Calu3 (cell line): ENCODE results near the gene PAQR6. TPM values are rescaled to one million over a fixed set of nuclear protein-coding genes. Genes with fewer than 3 reads are reported as not detected.

Experiments
- BruUV-seq: library from RNA; stranded (reverse); fragments of 400-500 nt; replicated peaks from 2 replicates; lab custom pipeline; 2021; lab: Mats Ljungman, UMichigan
- CTCF ChIA-PET: fragments of 300-600 bp; sonication (Branson Sonifier 250); formaldehyde crosslinking; loops from one replicate; lab custom pipeline; 2022; ENCODE audit warnings: antibody characterized with exemption; lab: Charles Lee
- DNase-seq: peaks from one replicate; pipeline ENCODE4 v3.0.0; 2022
- H3K27ac Mint-ChIP-seq: one replicate; pipeline ENCODE4 v1.8.0; 2022; ENCODE audit warnings: mixed read lengths; ENCODE audit not compliant: unreplicated experiment
- H3K27me3 Mint-ChIP-seq: one replicate; pipeline ENCODE4 v1.8.0; 2022; ENCODE audit warnings: mixed read lengths; ENCODE audit not compliant: unreplicated experiment
- H3K36me3 Mint-ChIP-seq: one replicate; pipeline ENCODE4 v1.8.0; 2022; ENCODE audit warnings: mild to moderate bottlenecking, moderate library complexity, mixed read lengths; ENCODE audit not compliant: insufficient read depth, unreplicated experiment
- H3K4me1 Mint-ChIP-seq: one replicate; pipeline ENCODE4 v1.8.0; 2022; ENCODE audit warnings: mild to moderate bottlenecking, low read depth, mixed read lengths; ENCODE audit not compliant: unreplicated experiment
- H3K4me3 Mint-ChIP-seq: one replicate; pipeline ENCODE4 v1.8.0; 2022; ENCODE audit warnings: mild to moderate bottlenecking, low read depth, moderate library complexity, mixed read lengths; ENCODE audit not compliant: unreplicated experiment
- H3K9me3 Mint-ChIP-seq: one replicate; pipeline ENCODE4 v1.8.0; 2022; ENCODE audit warnings: low read depth, mixed read lengths; ENCODE audit not compliant: unreplicated experiment
- CTCF ChIP-seq: fragments of 200-600 bp; IDR thresholded peaks from one replicate; pipeline ENCODE4 v1.8.0; 2022; ENCODE audit warnings: antibody characterized with exemption; ENCODE audit not compliant: unreplicated experiment
- intact Hi-C: fragments of 100-400 bp; cut with micrococcal nuclease; formaldehyde crosslinking; loops from one replicate; pipeline ENCODE4 v1.10.0; 2022; ENCODE audit not compliant: unreplicated experiment
- total RNA-seq: library from RNA; stranded (reverse); gene quantifications from 2 replicates; pipeline ENCODE4 v1.2.3, GENCODE V29; 2022

Gene PAQR6
- total RNA-seq, 1 experiment from 2014 or later: 20.4 TPM

DNA sequence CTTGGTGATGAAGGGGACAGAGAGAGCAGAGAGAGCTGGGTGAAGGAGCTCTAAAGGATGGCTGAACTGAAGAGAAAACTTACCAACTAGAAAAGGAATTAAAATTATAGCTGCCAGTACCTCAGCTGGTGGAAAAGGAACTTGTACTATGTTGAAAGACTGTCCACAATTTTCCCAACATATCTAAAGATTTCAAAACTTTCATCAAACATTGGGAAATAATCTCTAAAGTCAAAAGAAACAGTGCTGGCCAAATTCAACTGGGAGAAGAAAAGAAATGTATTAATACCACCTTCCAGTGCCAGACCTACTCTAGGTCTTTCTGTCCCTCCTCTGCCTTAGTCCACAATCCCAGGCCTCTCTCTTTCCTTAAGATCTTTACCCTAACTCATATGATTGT lies 28.7 kb upstream of the PAQR6 start:
- Mint-ChIP-seq H3K9me3 (no peaks in the 10 kb centered on the region), H3K4me1 (no peaks in the 10 kb centered on the region), H3K27me3 (no peaks in the 10 kb centered on the region), H3K27ac (no peak overlapping the region), H3K4me3 (no peak overlapping the region), H3K36me3 (peaks cover 74% of the 10 kb centered on the region)
- CTCF ChIA-PET: no interaction called here
- intact Hi-C loops: no loop called here
- no peak for DNase-seq
- no TSS peak for BruUV-seq
- TF ChIP-seq CTCF: no peak

GRCh38 chr1:156270314-156270713 lies 22.5 kb upstream of the PAQR6 start:
- DNase-seq: no peak
- intact Hi-C loops: no loop called here
- no peak for TF ChIP-seq CTCF
- Mint-ChIP-seq H3K4me3 (no peak overlapping the region), H3K27ac (no peak overlapping the region), H3K36me3 (peaks cover 88% of the 10 kb centered on the region), H3K4me1 (no peaks in the 10 kb centered on the region), H3K27me3 (no peaks in the 10 kb centered on the region), H3K9me3 (no peaks in the 10 kb centered on the region)
- BruUV-seq: no TSS peak
- CTCF ChIA-PET: no interaction called here

- H3K36me3 Mint-ChIP-seq: peaks cover 87% of the 10 kb centered on the region
- H3K4me1 Mint-ChIP-seq: no peaks in the 10 kb centered on the region
- TF ChIP-seq CTCF: no peak
- no peak overlapping the region for H3K27ac Mint-ChIP-seq
- H3K9me3 Mint-ChIP-seq: no peaks in the 10 kb centered on the region
- H3K27me3 Mint-ChIP-seq: no peaks in the 10 kb centered on the region
- DNase-seq: no peak
- H3K4me3 Mint-ChIP-seq: no peak overlapping the region
- intact Hi-C loops: no loop called here
- CTCF ChIA-PET: interaction anchor here (0.6 kb wide), 1 partner anchor 65 kb away, joined by 3 read pairs; no protein-coding TSS in a partner anchor
- no TSS peak for BruUV-seq
Measured at GRCh38 chr1:156268336-156268735, 20.5 kb upstream of the PAQR6 start.

GRCh38 chr1:156266051-156266450 lies 18.2 kb upstream of the PAQR6 start:
- Mint-ChIP-seq H3K27ac (no peak overlapping the region), H3K9me3 (no peaks in the 10 kb centered on the region), H3K27me3 (no peaks in the 10 kb centered on the region), H3K36me3 (peaks cover 87% of the 10 kb centered on the region), H3K4me3 (no peak overlapping the region), H3K4me1 (no peaks in the 10 kb centered on the region)
- no peak for TF ChIP-seq CTCF
- no peak for DNase-seq
- CTCF ChIA-PET: no interaction called here
- intact Hi-C loops: no loop called here
- BruUV-seq: TSS peak; percentile 62
